H9 (cell line): ENCODE data around the gene BABAM1. TPM values are rescaled to one million over a fixed set of nuclear protein-coding genes. Genes with fewer than 3 reads are reported as not detected.

Experiments used
- DNase-seq: peaks from one replicate; pipeline ENCODE4 v3.0.0-alpha.2; 2017
- H2AFZ ChIP-seq: one replicate; pipeline ENCODE4 v1.6.1; 2013; ENCODE audit warnings: mild to moderate bottlenecking, low read length, control low read depth, moderate library complexity
- H2AK5ac ChIP-seq: 2 replicates; pipeline ENCODE4 v1.6.1; 2013; ENCODE audit warnings: low read length, control low read depth, mixed read lengths; ENCODE audit not compliant: insufficient read length
- H2BK120ac ChIP-seq: one replicate; pipeline ENCODE4 v1.6.1; 2013; ENCODE audit warnings: low read depth, mild to moderate bottlenecking, low read length, control low read depth, inconsistent platforms; ENCODE audit not compliant: poor library complexity, severe bottlenecking
- H2BK12ac ChIP-seq: 2 replicates; pipeline ENCODE4 v1.6.1; 2013; ENCODE audit warnings: low read length, control low read depth, mixed read lengths, low read depth; ENCODE audit not compliant: insufficient read length
- H2BK15ac ChIP-seq: 2 replicates; pipeline ENCODE4 v1.6.1; 2013; ENCODE audit warnings: low read depth, low read length, control low read depth
- H2BK20ac ChIP-seq: one replicate; pipeline ENCODE4 v1.6.1; 2013; ENCODE audit warnings: low read depth, mild to moderate bottlenecking, low read length, control low read depth, inconsistent platforms; ENCODE audit not compliant: poor library complexity, severe bottlenecking
- H2BK5ac ChIP-seq: 2 replicates; pipeline ENCODE4 v1.6.1; 2013; ENCODE audit warnings: low read length, control low read depth, mixed read lengths; ENCODE audit not compliant: insufficient read length
- H3K14ac ChIP-seq: 2 replicates; pipeline ENCODE4 v1.6.1; 2013; ENCODE audit warnings: low read length, control low read depth; ENCODE audit not compliant: insufficient read depth
- H3K18ac ChIP-seq: 2 replicates; pipeline ENCODE4 v1.6.1; 2013; ENCODE audit warnings: low read depth, mild to moderate bottlenecking, mixed read lengths, low read length, control low read depth; ENCODE audit not compliant: insufficient read length
- H3K23ac ChIP-seq: 2 replicates; pipeline ENCODE4 v1.6.1; 2013; ENCODE audit warnings: low read length, control low read depth, mixed read lengths, low read depth; ENCODE audit not compliant: insufficient read length
- H3K23me2 ChIP-seq: 2 replicates; pipeline ENCODE4 v1.6.1; 2013; ENCODE audit warnings: low read depth, mild to moderate bottlenecking, mixed read lengths, low read length, control low read depth; ENCODE audit not compliant: insufficient read length, poor library complexity, severe bottlenecking
- H3K27ac ChIP-seq: 2 replicates; pipeline ENCODE4 v1.5.1; 2013; ENCODE audit warnings: low read length, control low read depth, mixed read lengths, low read depth; ENCODE audit not compliant: insufficient read length
- H3K27me3 ChIP-seq: 2 replicates; pipeline ENCODE4 v1.6.1; 2013; ENCODE audit warnings: low read length, control low read depth, inconsistent platforms; ENCODE audit not compliant: insufficient read depth
- H3K4ac ChIP-seq: 2 replicates; pipeline ENCODE4 v1.6.1; 2013; ENCODE audit warnings: low read depth, mild to moderate bottlenecking, control low read depth, inconsistent platforms, low read length, moderate library complexity
- H3K4me1 ChIP-seq: 2 replicates; pipeline ENCODE4 v1.6.1; 2013; ENCODE audit warnings: low read length, control low read depth, inconsistent platforms; ENCODE audit not compliant: insufficient read depth
- H3K4me2 ChIP-seq: 2 replicates; pipeline ENCODE4 v1.6.1; 2013; ENCODE audit warnings: low read length, control low read depth, mixed read lengths; ENCODE audit not compliant: insufficient read length, insufficient read depth
- H3K56ac ChIP-seq: 2 replicates; pipeline ENCODE4 v1.6.1; 2013; ENCODE audit warnings: low read depth, mild to moderate bottlenecking, mixed read lengths, low read length, control low read depth; ENCODE audit not compliant: insufficient read length
- H3K79me1 ChIP-seq: 2 replicates; pipeline ENCODE4 v1.6.1; 2013; ENCODE audit warnings: low read depth, mild to moderate bottlenecking, moderate library complexity, low read length, control low read depth, inconsistent platforms; ENCODE audit not compliant: insufficient read depth, poor library complexity, severe bottlenecking
- H3K79me2 ChIP-seq: 2 replicates; pipeline ENCODE4 v1.6.1; 2013; ENCODE audit warnings: low read length, control low read depth, inconsistent platforms; ENCODE audit not compliant: insufficient read depth
- H3K9ac ChIP-seq: 2 replicates; pipeline ENCODE4 v1.6.1; 2013; ENCODE audit warnings: low read length, control low read depth, mixed read lengths; ENCODE audit not compliant: insufficient read length; ENCODE audit errors: extremely low read depth
- H3K9me3 ChIP-seq: one replicate; pipeline ENCODE4 v1.6.1; 2013; ENCODE audit warnings: low read depth, low read length, inconsistent platforms; ENCODE audit not compliant: control insufficient read depth
- H3T11ph ChIP-seq: one replicate; pipeline ENCODE4 v1.6.1; 2013; ENCODE audit warnings: mild to moderate bottlenecking, low read length, control low read depth, inconsistent platforms
- H4K20me1 ChIP-seq: one replicate; pipeline ENCODE4 v1.6.1; 2013; ENCODE audit not compliant: control insufficient read depth, insufficient read length, insufficient read depth
- H4K5ac ChIP-seq: 2 replicates; pipeline ENCODE4 v1.6.1; 2013; ENCODE audit warnings: low read depth, mild to moderate bottlenecking, mixed read lengths, low read length, control low read depth; ENCODE audit not compliant: insufficient read length
- H4K8ac ChIP-seq: replicated peaks from 2 replicates; pipeline ENCODE4 v1.6.1; 2013; ENCODE audit warnings: low read length, control low read depth, mixed read lengths, low read depth; ENCODE audit not compliant: insufficient read length
- H4K91ac ChIP-seq: 2 replicates; pipeline ENCODE4 v1.6.1; 2013; ENCODE audit warnings: low read depth, mild to moderate bottlenecking, moderate library complexity, mixed read lengths, low read length, control low read depth; ENCODE audit not compliant: insufficient read length
- H3K27ac Mint-ChIP-seq, 3 experiments: 2 replicates in 2 of 3; 3 replicates in 1 of 3; pipeline ENCODE4 v1.8.0; 2020 to 2021; ENCODE audit warnings: mixed read lengths in 3 of 3, mild to moderate bottlenecking in 1 of 3, moderate library complexity in 1 of 3
- H3K27me3 Mint-ChIP-seq: 2 replicates; pipeline ENCODE4 v1.8.0; 2021; ENCODE audit warnings: low read depth, mild to moderate bottlenecking, moderate library complexity, mixed read lengths
- H3K36me3 Mint-ChIP-seq, 3 experiments: 2 replicates in 2 of 3; 3 replicates in 1 of 3; pipeline ENCODE4 v1.8.0; 2020 to 2021; ENCODE audit warnings: low read depth in 3 of 3, mixed read lengths in 3 of 3; ENCODE audit not compliant: insufficient read depth in 1 of 3
- H3K4me1 Mint-ChIP-seq, 2 experiments: 2 replicates each; pipeline ENCODE4 v1.8.0; 2020; ENCODE audit warnings: mixed read lengths in 2 of 2
- H3K4me3 Mint-ChIP-seq, 2 experiments: 2 replicates in 1 of 2; 3 replicates in 1 of 2; pipeline ENCODE4 v1.8.0; 2020 to 2021; ENCODE audit warnings: mild to moderate bottlenecking in 2 of 2, mixed read lengths in 2 of 2, moderate library complexity in 1 of 2
- H3K9me3 Mint-ChIP-seq, 2 experiments: 2 replicates in 1 of 2; 3 replicates in 1 of 2; pipeline ENCODE4 v1.8.0; 2020; ENCODE audit warnings: mild to moderate bottlenecking in 2 of 2, mixed read lengths in 2 of 2, moderate library complexity in 1 of 2
- WGBS: extraction: QIAGEN DNeasy Blood & Tissue Kit; methylation state at CpG from one replicate; pipeline ENCODE4 v1.1.7; 2013; ENCODE audit warnings: missing lambda C conversion rate, low lambda C conversion rate, mixed read lengths; ENCODE audit not compliant: insufficient read length; ENCODE audit errors: extremely low coverage; 5-methylcytosine and 5-hydroxymethylcytosine counted together
- long read RNA-seq: library from polyadenylated mRNA; unstranded; transcript quantifications from one replicate; pipeline ENCODE4 v2.0.0, GENCODE V29; 2020
- total RNA-seq: library from RNA; stranded (reverse); gene quantifications from 2 replicates; pipeline ENCODE4 v1.2.1, GENCODE V29; 2021
- TF ChIP-seq, protein P1 (sequence below): fragments of 200-600 bp; sonication (generic); conservative IDR thresholded peaks from 3 replicates; pipeline ENCODE4 v1.8.0; 2021; ENCODE audit warnings: antibody characterized with exemption, mild to moderate bottlenecking

The BABAM1 gene
- total RNA-seq: 125 and 130 TPM in 2 replicates
- long read RNA-seq, transcript BABAM1-213 (9 exons, 1,366 nt): minor isoform, 23 of 710 reads
- long read RNA-seq, transcript BABAM1-201 (9 exons, 1,472 nt): minor isoform, 184 of 710 reads
- long read RNA-seq, transcript BABAM1-202 (6 exons, 930 nt): minor isoform, 7 of 710 reads
- long read RNA-seq, transcript BABAM1-208 (9 exons, 1,470 nt): major isoform, 350 of 710 reads
- long read RNA-seq, partial matches to known transcripts: 19 of 710 reads
- long read RNA-seq, other reads (novel, unspliced or antisense): 126 of 710 reads

DNA sequence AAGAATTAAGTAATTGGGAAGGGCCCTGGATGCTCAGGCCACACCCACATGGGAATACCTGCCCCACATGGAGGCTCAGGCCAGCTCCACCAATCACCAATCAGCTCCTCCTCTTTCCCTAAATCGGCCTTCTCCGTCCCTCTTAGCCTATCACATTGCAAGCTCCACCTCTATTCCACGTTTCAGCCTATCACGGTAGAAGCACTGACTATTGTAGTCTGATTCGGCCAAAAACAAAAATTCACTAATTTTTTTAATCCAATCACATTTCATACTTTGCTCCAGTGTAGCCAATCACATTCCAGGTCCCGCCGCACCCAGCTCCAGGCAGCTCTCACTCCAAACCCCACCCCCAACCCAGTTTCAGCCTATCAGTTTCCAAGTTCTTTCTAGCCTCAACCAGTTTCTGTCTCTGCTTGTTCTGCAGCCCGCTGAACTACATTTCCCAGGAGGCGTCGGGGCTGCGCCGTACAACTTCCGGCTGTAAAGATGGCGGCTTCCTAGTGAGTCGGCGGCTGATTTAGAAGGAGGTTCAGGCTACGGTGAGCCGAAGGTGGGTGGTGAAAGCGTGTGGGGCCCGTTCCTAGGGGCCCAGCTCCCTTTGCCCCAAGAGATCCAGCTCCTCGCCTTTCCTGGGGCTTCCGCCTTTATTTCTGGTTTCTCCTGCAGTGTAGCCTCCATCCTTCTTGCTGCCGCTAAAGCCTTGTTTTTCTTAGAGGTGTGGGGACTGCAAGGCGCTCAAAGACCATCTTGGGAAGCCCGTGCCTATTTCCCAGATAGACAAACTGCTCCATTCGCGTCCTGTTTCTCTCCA lies at the start of gene BABAM1:
TSS of gene BABAM1 (plus strand) at position 469 of the 814 bp plus-strand sequence. CDS start 1,364 bp downstream, outside the sequence.
- no CpG with 5 or more reads among the region's 27 CpGs for WGBS

More for the DNA sequence above, at the start of gene BABAM1:
- H4K91ac ChIP-seq: no peak within 1 kb of the TSS
- no peak within 1 kb of the TSS for H3K27ac ChIP-seq
- H3K4me3 Mint-ChIP-seq: peak within 1 kb of the TSS; percentile 94 to 96
- no peaks in the 10 kb centered on the region for H3K79me2 ChIP-seq
- H3K9ac ChIP-seq: peak within 1 kb of the TSS; percentile 94
- peak within 1 kb of the TSS; percentile 68 for H2BK5ac ChIP-seq
- no peak within 1 kb of the TSS for H2AFZ ChIP-seq
- no peak within 1 kb of the TSS for H3K23ac ChIP-seq
- H3K14ac ChIP-seq: peak within 1 kb of the TSS; percentile 51; the same call in 1 of the 2 replicates
- H3T11ph ChIP-seq: no peak within 1 kb of the TSS
- H3K36me3 Mint-ChIP-seq: peaks cover 11 to 26% (median 25%) of the 10 kb centered on the region in 3 experiments
- no peak within 1 kb of the TSS for H3K56ac ChIP-seq
- peaks cover 1% of the 10 kb centered on the region for H3K27me3 Mint-ChIP-seq
- no peak within 1 kb of the TSS for H4K8ac ChIP-seq
- peak within 1 kb of the TSS; percentile 93 for H3K4me2 ChIP-seq
- peaks cover 5% of the 10 kb centered on the region for H3K23me2 ChIP-seq
- H2BK120ac ChIP-seq: no peak within 1 kb of the TSS
- H3K27ac Mint-ChIP-seq: peak within 1 kb of the TSS; percentile 93 to 97 (median 96)
- H3K27me3 ChIP-seq: no peaks in the 10 kb centered on the region
- no peaks in the 10 kb centered on the region; a peak in 1 of 5 replicates for H3K9me3 Mint-ChIP-seq
- H3K9me3 ChIP-seq: no peaks in the 10 kb centered on the region
- TF ChIP-seq, protein P1, sequence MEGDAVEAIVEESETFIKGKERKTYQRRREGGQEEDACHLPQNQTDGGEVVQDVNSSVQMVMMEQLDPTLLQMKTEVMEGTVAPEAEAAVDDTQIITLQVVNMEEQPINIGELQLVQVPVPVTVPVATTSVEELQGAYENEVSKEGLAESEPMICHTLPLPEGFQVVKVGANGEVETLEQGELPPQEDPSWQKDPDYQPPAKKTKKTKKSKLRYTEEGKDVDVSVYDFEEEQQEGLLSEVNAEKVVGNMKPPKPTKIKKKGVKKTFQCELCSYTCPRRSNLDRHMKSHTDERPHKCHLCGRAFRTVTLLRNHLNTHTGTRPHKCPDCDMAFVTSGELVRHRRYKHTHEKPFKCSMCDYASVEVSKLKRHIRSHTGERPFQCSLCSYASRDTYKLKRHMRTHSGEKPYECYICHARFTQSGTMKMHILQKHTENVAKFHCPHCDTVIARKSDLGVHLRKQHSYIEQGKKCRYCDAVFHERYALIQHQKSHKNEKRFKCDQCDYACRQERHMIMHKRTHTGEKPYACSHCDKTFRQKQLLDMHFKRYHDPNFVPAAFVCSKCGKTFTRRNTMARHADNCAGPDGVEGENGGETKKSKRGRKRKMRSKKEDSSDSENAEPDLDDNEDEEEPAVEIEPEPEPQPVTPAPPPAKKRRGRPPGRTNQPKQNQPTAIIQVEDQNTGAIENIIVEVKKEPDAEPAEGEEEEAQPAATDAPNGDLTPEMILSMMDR: no peak
- peaks cover 15 to 27% of the 10 kb centered on the region in 2 experiments for H3K4me1 Mint-ChIP-seq
- peak within 1 kb of the TSS; percentile 54 for H3K18ac ChIP-seq
- no peak within 1 kb of the TSS for H2AK5ac ChIP-seq
- no peak within 1 kb of the TSS for H4K5ac ChIP-seq
- H3K4ac ChIP-seq: no peak within 1 kb of the TSS
- H2BK12ac ChIP-seq: no peak within 1 kb of the TSS
- no peak within 1 kb of the TSS for H2BK15ac ChIP-seq
- H3K79me1 ChIP-seq: peaks cover 10% of the 10 kb centered on the region
- H2BK20ac ChIP-seq: no peak within 1 kb of the TSS
- H3K4me1 ChIP-seq: peaks cover 4% of the 10 kb centered on the region; the same call in 1 of the 2 replicates
- DNase-seq: peak; percentile 99
- no peaks in the 10 kb centered on the region for H4K20me1 ChIP-seq
